Measurements from ENCODE around the gene CD36. TPM values are rescaled to one million over a fixed set of nuclear protein-coding genes. Genes with fewer than 3 reads are reported as not detected.

Gene CD36
- total and polyA plus RNA-seq, 2 of the 8 experiments (the other 6 are each of a cell fraction or from before 2014, with no cell fraction given): 0.33 to 0.60 TPM

GRCh38 chr7:80678707-80679106 lies 40.3 kb downstream of the CD36 start (continued):
- TF ChIP-seq CHD7 (IDR thresholded peaks at IDR 0.05; ENCODE audit: insufficient replicate concordance, low read length) (no peak), USF2 (IDR thresholded peaks at IDR 0.05; ENCODE audit: low read length) (no peak), NRF1 (IDR thresholded peaks at IDR 0.05; ENCODE audit: low read depth, low read length) (no peak), SRF (IDR thresholded peaks at IDR 0.05; ENCODE audit: low read depth, low read length) (no peak), CHD1 (IDR thresholded peaks at IDR 0.05; ENCODE audit: low read depth, low read length) (no peak), SP2 (IDR thresholded peaks at IDR 0.05; ENCODE audit: low read length) (no peak), NANOG (IDR thresholded peaks at IDR 0.05; ENCODE audit: insufficient read depth, low read depth, low read length, poor library complexity, severe bottlenecking) (no peak), CHD2 (IDR thresholded peaks at IDR 0.05; ENCODE audit: low read length) (no peak)

Measured in H1 (cell line).